ENCODE data around the gene THSD7A.

The THSD7A gene

DNA sequence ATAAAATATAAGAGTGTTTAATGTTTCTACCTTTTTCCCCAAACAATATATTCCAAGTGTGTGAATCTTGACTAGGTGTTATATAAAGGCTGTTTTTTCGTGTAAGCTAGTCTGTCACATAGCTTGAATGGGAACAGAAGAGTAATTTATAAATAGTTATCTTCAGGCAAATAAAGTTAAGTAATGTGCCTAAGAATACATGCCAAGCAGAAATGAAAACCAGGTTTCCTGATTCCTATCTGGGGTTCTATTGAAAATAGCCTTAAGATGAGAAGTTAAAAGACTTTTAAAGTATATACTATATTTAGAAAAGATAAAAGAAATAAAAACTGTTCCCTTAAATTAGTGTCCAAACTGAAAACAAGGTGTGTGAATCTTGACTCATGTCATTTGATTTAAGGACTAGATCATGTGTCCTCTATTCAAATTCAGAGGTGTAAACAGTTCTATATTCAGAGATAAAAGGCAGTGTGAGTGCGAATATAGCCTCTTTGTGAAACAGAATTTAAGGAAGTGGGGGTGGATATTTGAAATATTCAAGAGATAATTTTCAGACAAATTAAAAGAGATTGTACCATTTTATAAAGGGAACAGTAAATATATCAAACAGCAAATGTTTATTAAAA lies 247.5 kb downstream of the THSD7A start:
- no peak for DNase-seq (ENCODE audit: extremely low read depth, low read depth)
- TF ChIP-seq, protein P1, sequence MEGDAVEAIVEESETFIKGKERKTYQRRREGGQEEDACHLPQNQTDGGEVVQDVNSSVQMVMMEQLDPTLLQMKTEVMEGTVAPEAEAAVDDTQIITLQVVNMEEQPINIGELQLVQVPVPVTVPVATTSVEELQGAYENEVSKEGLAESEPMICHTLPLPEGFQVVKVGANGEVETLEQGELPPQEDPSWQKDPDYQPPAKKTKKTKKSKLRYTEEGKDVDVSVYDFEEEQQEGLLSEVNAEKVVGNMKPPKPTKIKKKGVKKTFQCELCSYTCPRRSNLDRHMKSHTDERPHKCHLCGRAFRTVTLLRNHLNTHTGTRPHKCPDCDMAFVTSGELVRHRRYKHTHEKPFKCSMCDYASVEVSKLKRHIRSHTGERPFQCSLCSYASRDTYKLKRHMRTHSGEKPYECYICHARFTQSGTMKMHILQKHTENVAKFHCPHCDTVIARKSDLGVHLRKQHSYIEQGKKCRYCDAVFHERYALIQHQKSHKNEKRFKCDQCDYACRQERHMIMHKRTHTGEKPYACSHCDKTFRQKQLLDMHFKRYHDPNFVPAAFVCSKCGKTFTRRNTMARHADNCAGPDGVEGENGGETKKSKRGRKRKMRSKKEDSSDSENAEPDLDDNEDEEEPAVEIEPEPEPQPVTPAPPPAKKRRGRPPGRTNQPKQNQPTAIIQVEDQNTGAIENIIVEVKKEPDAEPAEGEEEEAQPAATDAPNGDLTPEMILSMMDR (IDR thresholded peaks at IDR 0.05; ENCODE audit: low read depth, low read length): no peak

- TF ChIP-seq, protein P1 (IDR thresholded peaks at IDR 0.05; ENCODE audit: low read depth, low read length): no peak
- DNase-seq (ENCODE audit: extremely low read depth, low read depth): no peak
Measured at GRCh38 chr7:11579141-11579540, 252.9 kb downstream of the THSD7A start.

GRCh38 chr7:11576310-11576709 lies 255.7 kb downstream of the THSD7A start:
- TF ChIP-seq, protein P1 (IDR thresholded peaks at IDR 0.05; ENCODE audit: low read depth, low read length): no peak
- DNase-seq (ENCODE audit: extremely low read depth, low read depth): no peak

- no peak for DNase-seq (ENCODE audit: extremely low read depth, low read depth)
- TF ChIP-seq, protein P1 (IDR thresholded peaks at IDR 0.05; ENCODE audit: low read depth, low read length): no peak
Measured at GRCh38 chr7:11573128-11573750, 258.8 kb downstream of the THSD7A start.

DNA sequence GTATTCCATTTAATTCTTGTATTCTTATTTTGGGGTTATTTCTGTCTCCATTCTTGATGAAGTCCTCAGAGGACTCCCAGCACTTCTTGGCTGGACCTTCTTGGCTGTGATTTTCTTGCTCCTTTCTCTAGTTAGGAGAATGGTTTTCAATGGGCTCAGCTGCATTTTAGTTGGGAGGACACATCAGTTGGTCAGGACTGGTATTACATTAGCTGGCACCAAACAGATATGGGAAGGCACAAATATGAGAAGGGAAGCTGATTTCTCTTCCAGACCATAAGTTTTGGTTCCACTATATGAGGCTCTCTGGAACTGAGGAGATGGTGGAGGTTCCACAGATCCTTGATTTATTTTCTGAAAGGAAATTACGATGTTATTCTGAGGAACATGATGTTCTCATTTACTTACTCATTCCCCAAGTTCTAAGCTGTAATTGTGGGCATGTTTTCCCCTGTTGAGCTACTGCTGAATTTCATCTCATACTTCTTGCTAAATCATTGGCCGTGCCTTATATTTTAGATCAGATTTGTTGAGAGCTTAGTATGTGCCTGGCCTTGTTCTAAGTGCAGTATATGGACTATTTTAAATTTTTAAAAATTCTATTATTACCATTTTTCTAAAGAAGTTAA lies 261.0 kb downstream of the THSD7A start:
- TF ChIP-seq, protein P1 (IDR thresholded peaks at IDR 0.05; ENCODE audit: low read depth, low read length): no peak

DNA sequence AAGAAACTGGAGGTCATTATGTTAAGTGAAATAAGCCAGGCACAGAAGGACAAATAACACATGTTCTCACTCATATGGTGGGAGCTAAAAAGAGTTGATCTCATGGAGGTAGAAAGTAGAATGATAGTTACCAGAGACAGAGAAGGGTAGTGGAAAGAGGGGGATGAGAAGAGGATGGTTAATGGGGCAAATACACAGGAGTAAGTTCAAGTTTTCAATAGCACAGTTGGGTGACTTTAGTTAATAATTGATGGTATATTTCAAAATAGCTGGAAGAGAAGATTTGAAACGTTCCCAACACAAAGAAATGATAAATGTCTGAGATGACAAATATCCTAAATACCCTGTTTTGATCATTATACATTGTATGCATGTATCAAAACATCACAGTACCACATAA lies 261.8 kb downstream of the THSD7A start:
- TF ChIP-seq, protein P1 (IDR thresholded peaks at IDR 0.05; ENCODE audit: low read depth, low read length): no peak
- no peak for DNase-seq (ENCODE audit: extremely low read depth, low read depth)

More for the DNA sequence above, 261.0 kb downstream of the THSD7A start:
- no peak for DNase-seq (ENCODE audit: extremely low read depth, low read depth)

- no peak for DNase-seq (ENCODE audit: extremely low read depth, low read depth)
- TF ChIP-seq, protein P1 (IDR thresholded peaks at IDR 0.05; ENCODE audit: low read depth, low read length): no peak
Measured at GRCh38 chr7:11567571-11567970, 264.4 kb downstream of the THSD7A start.
